Muscle layer of colon (tissue), 2 donors: ENCODE data around the gene SCRN1.

Experiments used
- H3K27ac ChIP-seq: one replicate; pipeline ENCODE4 v1.7.0; 2013; ENCODE audit warnings: low read depth, mild to moderate bottlenecking, low read length, moderate library complexity
- H3K27me3 ChIP-seq, 2 donors: one replicate each; pipeline ENCODE4 v1.7.0; 2013; ENCODE audit warnings: low read length in 2 of 2, mild to moderate bottlenecking in 2 of 2; ENCODE audit not compliant: insufficient read depth in 2 of 2, control insufficient read depth in 1 of 2
- H3K36me3 ChIP-seq: one replicate; pipeline ENCODE4 v1.7.0; 2013; ENCODE audit warnings: mild to moderate bottlenecking, low read length; ENCODE audit not compliant: insufficient read depth
- H3K4me1 ChIP-seq: one replicate; pipeline ENCODE4 v1.7.0; 2013; ENCODE audit warnings: mild to moderate bottlenecking, low read length; ENCODE audit not compliant: insufficient read depth
- H3K4me3 ChIP-seq, 2 donors: one replicate each; pipeline ENCODE4 v1.7.0; 2013; ENCODE audit warnings: low read length in 2 of 2, low read depth in 1 of 2, mild to moderate bottlenecking in 1 of 2, moderate library complexity in 1 of 2
- H3K9ac ChIP-seq: one replicate; pipeline ENCODE4 v1.7.0; 2013; ENCODE audit warnings: low read length
- H3K9me3 ChIP-seq: one replicate; pipeline ENCODE4 v1.7.0; 2013; ENCODE audit warnings: mild to moderate bottlenecking, low read length
- donor health status: abdominal sarcoma.
- donor health status: Adenocarcinoma of cecum.

Gene SCRN1

GRCh38 chr7:29921404-29922010, 68.1 kb downstream of the SCRN1 start:
- H3K36me3 ChIP-seq = peaks cover 43% of the 10 kb centered on the region
- no peaks in the 10 kb centered on the region for H3K27me3 ChIP-seq
- no peak overlapping the region for H3K9ac ChIP-seq
- no peaks in the 10 kb centered on the region for H3K4me1 ChIP-seq
- no peak overlapping the region for H3K27ac ChIP-seq
- H3K4me3 ChIP-seq = no peak overlapping the region
- H3K9me3 ChIP-seq = no peaks in the 10 kb centered on the region

GRCh38 chr7:29920491-29920890, 69.1 kb downstream of the SCRN1 start:
- Histone ChIP-seq H3K27ac (no peak overlapping the region), H3K9ac (no peak overlapping the region), H3K27me3 (no peaks in the 10 kb centered on the region), H3K4me1 (peaks cover 7% of the 10 kb centered on the region), H3K9me3 (no peaks in the 10 kb centered on the region), H3K36me3 (peaks cover 39% of the 10 kb centered on the region), H3K4me3 (no peak overlapping the region)

GRCh38 chr7:29919790-29920189, 69.8 kb downstream of the SCRN1 start:
- H3K9ac ChIP-seq = no peak overlapping the region
- no peaks in the 10 kb centered on the region for H3K9me3 ChIP-seq
- peaks cover 33% of the 10 kb centered on the region for H3K36me3 ChIP-seq
- H3K4me3 ChIP-seq = no peak overlapping the region
- no peak overlapping the region for H3K27ac ChIP-seq
- H3K4me1 ChIP-seq = peaks cover 9% of the 10 kb centered on the region
- H3K27me3 ChIP-seq = no peaks in the 10 kb centered on the region

- H3K27me3 ChIP-seq = no peaks in the 10 kb centered on the region
- H3K9ac ChIP-seq = no peak overlapping the region
- no peak overlapping the region for H3K4me3 ChIP-seq
- H3K4me1 ChIP-seq = peaks cover 9% of the 10 kb centered on the region
- H3K9me3 ChIP-seq = no peaks in the 10 kb centered on the region
- no peak overlapping the region for H3K27ac ChIP-seq
- H3K36me3 ChIP-seq = peaks cover 23% of the 10 kb centered on the region
These were observed 70.8 kb downstream of the SCRN1 start for GRCh38 chr7:29918850-29919249.

- H3K4me1 ChIP-seq = peaks cover 9% of the 10 kb centered on the region
- H3K9me3 ChIP-seq = no peaks in the 10 kb centered on the region
- H3K9ac ChIP-seq = no peak overlapping the region
- H3K36me3 ChIP-seq = peaks cover 14% of the 10 kb centered on the region
- H3K27me3 ChIP-seq = no peaks in the 10 kb centered on the region
- no peak overlapping the region for H3K27ac ChIP-seq
- no peak overlapping the region for H3K4me3 ChIP-seq
These were observed 72.0 kb downstream of the SCRN1 start for GRCh38 chr7:29917641-29918040.

GRCh38 chr7:29915481-29916215, 74.0 kb downstream of the SCRN1 start:
- Histone ChIP-seq H3K9me3 (no peaks in the 10 kb centered on the region), H3K4me3 (no peak overlapping the region), H3K36me3 (peaks cover 3% of the 10 kb centered on the region), H3K27me3 (no peaks in the 10 kb centered on the region), H3K27ac (no peak overlapping the region), H3K4me1 (peaks cover 9% of the 10 kb centered on the region), H3K9ac (no peak overlapping the region)

- Histone ChIP-seq H3K36me3 (no peaks in the 10 kb centered on the region), H3K4me1 (peaks cover 9% of the 10 kb centered on the region), H3K27ac (no peak overlapping the region), H3K9me3 (no peaks in the 10 kb centered on the region), H3K9ac (no peak overlapping the region), H3K27me3 (no peaks in the 10 kb centered on the region), H3K4me3 (no peak overlapping the region)
These were observed 75.4 kb downstream of the SCRN1 start for GRCh38 chr7:29914180-29914579.

- no peak overlapping the region for H3K27ac ChIP-seq
These were observed 83.2 kb downstream of the SCRN1 start for GRCh38 chr7:29906200-29907022.

GRCh38 chr7:29900745-29901144, 88.9 kb downstream of the SCRN1 start:
- Histone ChIP-seq H3K27me3 (no peaks in the 10 kb centered on the region), H3K4me1 (no peaks in the 10 kb centered on the region), H3K36me3 (no peaks in the 10 kb centered on the region), H3K4me3 (no peak overlapping the region), H3K9ac (no peak overlapping the region), H3K27ac (no peak overlapping the region), H3K9me3 (no peaks in the 10 kb centered on the region)

More at GRCh38 chr7:29906200-29907022, 83.2 kb downstream of the SCRN1 start:
- Histone ChIP-seq H3K27me3 (no peaks in the 10 kb centered on the region), H3K9me3 (peaks cover 8% of the 10 kb centered on the region), H3K4me3 (no peak overlapping the region), H3K4me1 (no peaks in the 10 kb centered on the region), H3K9ac (no peak overlapping the region), H3K36me3 (no peaks in the 10 kb centered on the region)

- Histone ChIP-seq H3K36me3 (no peaks in the 10 kb centered on the region), H3K4me3 (no peak overlapping the region), H3K27me3 (no peaks in the 10 kb centered on the region), H3K9ac (no peak overlapping the region), H3K9me3 (no peaks in the 10 kb centered on the region), H3K27ac (no peak overlapping the region), H3K4me1 (peaks cover 11% of the 10 kb centered on the region)
These were observed 91.3 kb downstream of the SCRN1 start for GRCh38 chr7:29898301-29898700.

- H3K36me3 ChIP-seq = no peaks in the 10 kb centered on the region
- H3K4me1 ChIP-seq = peaks cover 11% of the 10 kb centered on the region
- H3K4me3 ChIP-seq = no peak overlapping the region
- H3K9ac ChIP-seq = no peak overlapping the region
- H3K27ac ChIP-seq = no peak overlapping the region
- no peaks in the 10 kb centered on the region for H3K27me3 ChIP-seq
- no peaks in the 10 kb centered on the region for H3K9me3 ChIP-seq
These were observed 92.8 kb downstream of the SCRN1 start for GRCh38 chr7:29896685-29897411.
